ENCODE results near the gene PMFBP1. TPM values are rescaled to one million over a fixed set of nuclear protein-coding genes. Genes with fewer than 3 reads are reported as not detected.

The PMFBP1 gene
- total RNA-seq, 1 experiment from 2014 or later: 0.56 TPM

DNA sequence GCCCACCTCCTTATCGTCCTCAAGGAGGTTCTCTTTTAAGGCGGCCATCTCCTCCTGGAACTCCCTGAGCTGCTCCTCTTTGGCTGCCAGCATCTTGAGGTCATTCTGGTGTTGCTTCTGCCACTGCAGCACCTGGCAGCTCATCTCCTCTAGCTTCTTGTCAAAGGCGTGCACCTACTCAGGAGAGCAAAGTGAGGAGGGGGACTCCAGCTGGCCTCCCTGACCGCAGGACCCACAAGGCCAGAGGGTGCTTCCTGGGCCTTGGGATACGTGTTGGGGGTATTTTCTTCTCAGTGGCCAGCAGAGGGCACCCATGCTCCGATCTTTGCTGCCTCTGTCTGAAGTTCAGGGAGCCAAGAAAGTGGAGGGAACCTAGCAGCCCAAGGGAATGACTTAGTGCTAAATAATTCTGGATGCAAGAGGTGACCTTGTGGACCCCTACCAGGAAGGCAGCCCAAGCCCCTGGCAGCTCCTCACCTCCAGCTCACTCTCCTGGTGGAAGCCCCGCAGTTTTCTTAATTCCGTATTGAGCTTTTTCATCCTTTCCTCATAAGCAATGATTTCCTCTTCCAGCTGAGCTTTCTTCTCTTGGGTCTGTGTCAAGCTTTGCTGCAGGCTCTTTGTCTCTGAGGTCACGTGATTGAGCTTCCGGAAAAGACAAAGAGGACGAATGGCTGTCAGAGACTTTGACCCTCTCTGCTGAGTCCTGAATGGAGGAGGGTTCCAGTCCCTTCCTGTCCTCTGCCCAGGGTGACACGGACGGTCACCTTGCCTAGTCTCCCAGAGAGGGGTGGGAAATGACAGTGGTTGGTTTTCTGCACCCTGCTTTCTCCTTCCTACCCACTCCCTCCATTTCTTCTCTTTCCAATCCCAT is 47.0 kb downstream of the PMFBP1 start:
- H3K79me2 ChIP-seq (ENCODE audit: low read length): no peaks in the 10 kb centered on the region
- no peak overlapping the region for H2AFZ ChIP-seq (ENCODE audit: low read length)
- H3K4me3 ChIP-seq (ENCODE audit: low read length): no peak overlapping the region
- no peaks in the 10 kb centered on the region for H3K9me2 ChIP-seq (replicated peaks; ENCODE audit: insufficient read depth, low read length)
- no peaks in the 10 kb centered on the region for H3K9me3 ChIP-seq (ENCODE audit: low read length)
- no peak overlapping the region for H3K9ac ChIP-seq (ENCODE audit: low read length)
- H3K27me3 ChIP-seq (ENCODE audit: low read length): no peaks in the 10 kb centered on the region
- H4K20me1 ChIP-seq (ENCODE audit: insufficient read depth, low read depth, low read length): no peaks in the 10 kb centered on the region
- no peak overlapping the region for H3K27ac ChIP-seq (ENCODE audit: low read length)
- no peaks in the 10 kb centered on the region for H3K36me3 ChIP-seq (ENCODE audit: insufficient read depth, low read length)
- no peak overlapping the region for H3K4me2 ChIP-seq (ENCODE audit: low read depth, low read length, poor library complexity, severe bottlenecking)
- H3K4me1 ChIP-seq (ENCODE audit: low read length): no peaks in the 10 kb centered on the region
- DNase-seq: peak; percentile 82

DNA sequence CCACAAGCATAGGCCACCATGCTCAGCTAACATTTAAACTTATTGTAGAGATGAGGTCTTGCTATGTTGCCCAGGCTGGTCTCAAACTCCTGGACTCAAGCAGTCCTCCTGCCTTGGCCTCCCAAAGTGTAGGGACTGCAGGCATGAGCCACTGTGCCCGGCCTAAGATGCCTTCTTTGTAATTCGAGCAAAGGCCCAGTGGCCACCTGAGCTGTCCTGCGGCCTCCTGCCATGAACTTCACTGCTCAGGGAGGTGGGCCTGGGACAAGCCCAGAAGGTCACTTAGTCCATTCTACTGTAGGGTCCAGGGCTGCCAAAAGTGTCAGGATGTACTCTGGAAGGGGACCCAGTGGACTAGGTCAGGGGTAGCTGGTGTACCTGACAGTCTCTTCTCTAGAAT is 47.8 kb downstream of the PMFBP1 start:
- Histone ChIP-seq H3K4me3 (ENCODE audit: low read length) (no peak overlapping the region), H3K9ac (ENCODE audit: low read length) (no peak overlapping the region), H3K9me3 (ENCODE audit: low read length) (no peaks in the 10 kb centered on the region)

DNA sequence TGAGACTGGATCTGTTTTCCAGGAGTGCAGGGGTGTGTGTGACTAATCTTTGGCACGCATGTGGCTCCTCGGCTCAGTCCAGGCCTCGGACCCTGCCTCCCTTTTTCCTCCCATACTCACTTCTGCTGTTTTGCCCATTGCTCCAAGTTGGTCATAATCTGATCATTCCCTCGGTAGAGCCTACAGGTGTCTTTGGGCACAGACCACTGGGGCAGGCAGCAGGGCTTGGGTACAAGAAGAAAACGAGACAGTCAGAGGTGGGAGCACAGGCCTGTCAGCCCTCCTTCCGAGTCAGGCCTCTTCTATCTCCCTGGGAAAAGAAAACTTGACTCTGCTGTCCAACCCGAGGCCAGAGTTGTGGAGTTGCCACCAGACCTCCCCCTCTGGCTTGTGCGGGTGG is 48.5 kb downstream of the PMFBP1 start:
- Histone ChIP-seq H3K27me3 (ENCODE audit: low read length) (no peaks in the 10 kb centered on the region), H3K36me3 (ENCODE audit: insufficient read depth, low read length) (no peaks in the 10 kb centered on the region), H4K20me1 (ENCODE audit: insufficient read depth, low read depth, low read length) (no peaks in the 10 kb centered on the region), H3K4me2 (ENCODE audit: low read depth, low read length, poor library complexity, severe bottlenecking) (no peak overlapping the region), H2AFZ (ENCODE audit: low read length) (no peak overlapping the region), H3K9me2 (replicated peaks; ENCODE audit: insufficient read depth, low read length) (no peaks in the 10 kb centered on the region), H3K9me3 (ENCODE audit: low read length) (no peaks in the 10 kb centered on the region), H3K9ac (ENCODE audit: low read length) (no peak overlapping the region), H3K27ac (ENCODE audit: low read length) (no peak overlapping the region), H3K79me2 (ENCODE audit: low read length) (no peaks in the 10 kb centered on the region), H3K4me1 (ENCODE audit: low read length) (no peaks in the 10 kb centered on the region), H3K4me3 (ENCODE audit: low read length) (no peak overlapping the region)
- DNase-seq: no peak

More for the DNA sequence above, 47.8 kb downstream of the PMFBP1 start:
- no peak overlapping the region for H3K4me2 ChIP-seq (ENCODE audit: low read depth, low read length, poor library complexity, severe bottlenecking)
- H3K4me1 ChIP-seq (ENCODE audit: low read length): no peaks in the 10 kb centered on the region
- H3K27me3 ChIP-seq (ENCODE audit: low read length): no peaks in the 10 kb centered on the region
- H3K36me3 ChIP-seq (ENCODE audit: insufficient read depth, low read length): no peaks in the 10 kb centered on the region
- no peaks in the 10 kb centered on the region for H4K20me1 ChIP-seq (ENCODE audit: insufficient read depth, low read depth, low read length)
- no peaks in the 10 kb centered on the region for H3K79me2 ChIP-seq (ENCODE audit: low read length)
- H3K27ac ChIP-seq (ENCODE audit: low read length): no peak overlapping the region
- DNase-seq: no peak
- H2AFZ ChIP-seq (ENCODE audit: low read length): no peak overlapping the region
- H3K9me2 ChIP-seq (replicated peaks; ENCODE audit: insufficient read depth, low read length): no peaks in the 10 kb centered on the region

DNA sequence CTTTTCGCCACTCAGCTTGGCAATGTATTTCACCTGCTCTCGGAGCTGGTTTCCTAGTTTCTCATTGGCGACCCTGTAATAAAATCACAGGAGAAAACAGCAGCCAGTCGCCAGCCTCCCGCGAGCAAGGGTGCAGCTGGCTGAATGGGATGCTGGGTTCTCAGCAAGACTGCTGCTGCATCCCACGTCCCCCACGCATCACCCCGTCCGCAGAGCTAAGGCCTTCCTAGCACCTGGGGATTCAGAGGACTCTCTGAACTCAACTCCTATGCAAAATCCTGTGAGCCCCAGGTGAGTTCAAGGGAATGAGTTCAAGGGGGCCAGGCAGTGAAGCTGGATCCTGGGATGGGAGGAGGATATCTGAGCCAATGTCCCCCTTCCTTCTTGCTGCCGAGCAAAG is 49.0 kb downstream of the PMFBP1 start:
- H3K27ac ChIP-seq (ENCODE audit: low read length): no peak overlapping the region
- no peaks in the 10 kb centered on the region for H3K79me2 ChIP-seq (ENCODE audit: low read length)
- DNase-seq: no peak
- no peaks in the 10 kb centered on the region for H4K20me1 ChIP-seq (ENCODE audit: insufficient read depth, low read depth, low read length)
- H2AFZ ChIP-seq (ENCODE audit: low read length): no peak overlapping the region
- H3K27me3 ChIP-seq (ENCODE audit: low read length): no peaks in the 10 kb centered on the region
- no peaks in the 10 kb centered on the region for H3K36me3 ChIP-seq (ENCODE audit: insufficient read depth, low read length)
- H3K9me3 ChIP-seq (ENCODE audit: low read length): no peaks in the 10 kb centered on the region
- H3K4me1 ChIP-seq (ENCODE audit: low read length): no peaks in the 10 kb centered on the region
- H3K4me3 ChIP-seq (ENCODE audit: low read length): no peak overlapping the region
- no peak overlapping the region for H3K4me2 ChIP-seq (ENCODE audit: low read depth, low read length, poor library complexity, severe bottlenecking)
- H3K9ac ChIP-seq (ENCODE audit: low read length): no peak overlapping the region
- no peaks in the 10 kb centered on the region for H3K9me2 ChIP-seq (replicated peaks; ENCODE audit: insufficient read depth, low read length)

DNA sequence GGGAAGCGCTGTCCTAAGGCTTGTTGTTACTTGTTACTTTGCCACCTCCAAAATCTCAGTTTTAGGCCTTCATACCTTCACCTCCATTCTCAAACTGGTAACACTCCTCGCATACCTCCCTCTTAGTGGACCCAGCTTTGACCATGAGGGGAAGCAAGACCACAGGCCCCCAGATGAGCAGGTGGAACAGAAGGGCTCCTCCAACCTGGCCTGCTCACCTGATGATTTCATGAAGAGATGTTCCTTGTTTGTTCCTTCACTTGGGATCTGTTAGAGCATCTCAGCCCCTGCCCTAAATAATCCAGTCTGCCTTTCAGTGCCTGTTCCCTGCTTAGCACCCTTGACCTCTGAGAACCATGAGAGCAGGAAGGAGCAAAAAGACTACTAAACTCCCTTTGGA is 49.6 kb downstream of the PMFBP1 start:
- no peaks in the 10 kb centered on the region for H4K20me1 ChIP-seq (ENCODE audit: insufficient read depth, low read depth, low read length)
- no peak overlapping the region for H2AFZ ChIP-seq (ENCODE audit: low read length)
- no peaks in the 10 kb centered on the region for H3K4me1 ChIP-seq (ENCODE audit: low read length)
- H3K9me2 ChIP-seq (replicated peaks; ENCODE audit: insufficient read depth, low read length): no peaks in the 10 kb centered on the region
- H3K9ac ChIP-seq (ENCODE audit: low read length): no peak overlapping the region
- no peak overlapping the region for H3K27ac ChIP-seq (ENCODE audit: low read length)
- DNase-seq: no peak
- H3K27me3 ChIP-seq (ENCODE audit: low read length): no peaks in the 10 kb centered on the region
- no peaks in the 10 kb centered on the region for H3K36me3 ChIP-seq (ENCODE audit: insufficient read depth, low read length)
- no peaks in the 10 kb centered on the region for H3K79me2 ChIP-seq (ENCODE audit: low read length)
- no peak overlapping the region for H3K4me2 ChIP-seq (ENCODE audit: low read depth, low read length, poor library complexity, severe bottlenecking)
- H3K4me3 ChIP-seq (ENCODE audit: low read length): no peak overlapping the region
- no peaks in the 10 kb centered on the region for H3K9me3 ChIP-seq (ENCODE audit: low read length)

DNA sequence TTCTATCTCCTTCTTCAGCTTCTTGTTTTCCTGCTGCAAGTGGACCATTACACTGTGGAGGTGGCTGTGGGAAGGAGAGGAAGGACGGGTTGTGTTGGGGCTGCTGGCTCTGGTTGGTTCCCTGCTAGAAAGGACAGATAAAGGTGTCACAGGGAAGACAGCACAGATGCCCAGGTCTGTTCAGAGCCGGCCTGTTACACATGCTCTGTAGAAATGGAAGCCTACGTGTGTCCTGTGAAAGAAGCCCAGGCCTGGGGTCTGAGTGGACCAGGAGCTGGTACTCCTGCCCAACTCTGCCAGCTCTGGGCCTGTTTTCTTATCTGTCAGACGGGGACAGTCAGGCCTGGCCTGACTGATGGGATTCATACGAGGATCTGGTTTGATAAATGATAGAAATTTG is 51.9 kb downstream of the PMFBP1 start:
- no peak for DNase-seq
- Histone ChIP-seq H2AFZ (ENCODE audit: low read length) (no peak overlapping the region), H3K4me2 (ENCODE audit: low read depth, low read length, poor library complexity, severe bottlenecking) (no peak overlapping the region), H3K79me2 (ENCODE audit: low read length) (no peaks in the 10 kb centered on the region), H3K4me3 (ENCODE audit: low read length) (no peak overlapping the region), H3K9ac (ENCODE audit: low read length) (no peak overlapping the region), H3K36me3 (ENCODE audit: insufficient read depth, low read length) (no peaks in the 10 kb centered on the region), H3K4me1 (ENCODE audit: low read length) (no peaks in the 10 kb centered on the region), H3K27me3 (ENCODE audit: low read length) (no peaks in the 10 kb centered on the region), H3K9me2 (replicated peaks; ENCODE audit: insufficient read depth, low read length) (no peaks in the 10 kb centered on the region), H4K20me1 (ENCODE audit: insufficient read depth, low read depth, low read length) (no peaks in the 10 kb centered on the region), H3K27ac (ENCODE audit: low read length) (no peak overlapping the region), H3K9me3 (ENCODE audit: low read length) (no peaks in the 10 kb centered on the region)

DNA sequence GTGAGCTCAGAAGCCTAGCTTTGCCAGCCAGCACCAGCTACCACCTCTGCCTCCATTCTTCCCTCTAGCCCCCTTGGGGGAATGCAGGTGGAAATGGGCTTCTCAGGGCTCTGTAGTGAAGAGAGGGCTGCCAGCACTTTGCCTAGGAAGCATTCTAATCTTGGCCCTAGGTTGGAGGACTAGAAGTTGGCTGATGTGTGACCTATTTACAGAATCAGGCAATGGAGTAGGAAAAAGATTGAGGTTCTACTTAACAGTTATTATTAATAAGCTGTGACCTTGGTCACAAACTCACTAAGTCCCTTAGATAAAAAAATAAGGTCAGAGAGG is 58.4 kb downstream of the PMFBP1 start:
- Histone ChIP-seq H3K9me3 (ENCODE audit: low read length) (no peaks in the 10 kb centered on the region), H3K9me2 (replicated peaks; ENCODE audit: insufficient read depth, low read length) (no peaks in the 10 kb centered on the region), H3K79me2 (ENCODE audit: low read length) (no peaks in the 10 kb centered on the region), H4K20me1 (ENCODE audit: insufficient read depth, low read depth, low read length) (no peaks in the 10 kb centered on the region), H3K4me2 (ENCODE audit: low read depth, low read length, poor library complexity, severe bottlenecking) (no peak overlapping the region), H3K36me3 (ENCODE audit: insufficient read depth, low read length) (peaks cover 9% of the 10 kb centered on the region; the same call in 1 of the 2 replicates), H3K9ac (ENCODE audit: low read length) (no peak overlapping the region), H2AFZ (ENCODE audit: low read length) (no peak overlapping the region), H3K4me3 (ENCODE audit: low read length) (no peak overlapping the region), H3K27me3 (ENCODE audit: low read length) (no peaks in the 10 kb centered on the region), H3K4me1 (ENCODE audit: low read length) (no peaks in the 10 kb centered on the region), H3K27ac (ENCODE audit: low read length) (no peak overlapping the region)
- DNase-seq: no peak

DNA sequence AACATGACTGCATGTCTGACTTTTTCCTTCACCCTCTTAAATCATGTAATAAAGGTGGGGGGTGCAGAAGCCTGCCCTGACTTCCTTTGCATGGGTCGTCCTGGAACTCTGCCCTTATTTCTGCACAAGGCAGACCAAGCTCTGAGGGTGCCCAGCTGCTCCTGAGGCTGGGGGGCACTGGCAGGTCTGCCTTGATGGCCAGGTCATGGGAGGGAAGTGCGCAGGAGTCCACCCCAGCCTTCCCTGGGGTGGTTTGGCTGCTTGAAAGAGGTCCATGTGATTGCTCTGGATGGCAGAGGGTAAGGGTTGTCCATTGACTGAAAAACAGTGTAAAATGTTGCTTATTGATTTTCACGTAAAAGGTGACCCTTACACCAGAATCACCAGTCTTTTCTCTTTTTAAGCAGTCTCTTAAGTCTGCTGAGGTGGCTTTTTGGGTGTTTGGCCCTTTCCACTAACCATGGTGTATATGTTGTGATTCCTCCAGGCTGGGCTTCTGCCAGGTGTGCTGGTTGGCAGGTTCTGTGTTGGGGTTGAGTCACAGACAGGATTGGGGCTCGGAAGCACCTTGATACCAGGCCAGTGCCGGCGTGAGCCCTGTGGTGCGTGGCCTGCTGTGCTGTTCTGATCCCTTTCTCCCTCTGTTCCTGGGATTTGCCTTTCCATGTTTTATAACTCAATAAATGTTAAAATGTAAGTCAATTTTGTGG is 58.9 kb downstream of the PMFBP1 start:
- Histone ChIP-seq H3K4me2 (ENCODE audit: low read depth, low read length, poor library complexity, severe bottlenecking) (no peak overlapping the region), H2AFZ (ENCODE audit: low read length) (no peak overlapping the region), H4K20me1 (ENCODE audit: insufficient read depth, low read depth, low read length) (no peaks in the 10 kb centered on the region), H3K9me3 (ENCODE audit: low read length) (no peaks in the 10 kb centered on the region), H3K9ac (ENCODE audit: low read length) (no peak overlapping the region), H3K79me2 (ENCODE audit: low read length) (no peaks in the 10 kb centered on the region), H3K36me3 (ENCODE audit: insufficient read depth, low read length) (peaks cover 12% of the 10 kb centered on the region; the same call in 1 of the 2 replicates), H3K9me2 (replicated peaks; ENCODE audit: insufficient read depth, low read length) (no peaks in the 10 kb centered on the region), H3K4me1 (ENCODE audit: low read length) (no peaks in the 10 kb centered on the region), H3K4me3 (ENCODE audit: low read length) (no peak overlapping the region), H3K27ac (ENCODE audit: low read length) (no peak overlapping the region), H3K27me3 (ENCODE audit: low read length) (no peaks in the 10 kb centered on the region)
- DNase-seq: no peak
